HG02885 (cell line): Measurements from ENCODE around the gene DTX1.

ENCODE experiments used
- ATAC-seq: cut with Tn5 transposase; IDR thresholded peaks from one replicate; pipeline ENCODE4 v1.9.1; 2021; ENCODE audit warnings: mild to moderate bottlenecking; ENCODE audit not compliant: unreplicated experiment, poor library complexity

The DTX1 gene

GRCh38 chr12:113056631-113057488 is at the start of gene DTX1:
DTX1 (plus strand) TSS chr12:113056730; CDS start chr12:113058193, 1,463 bp downstream.
- ATAC-seq: no peak

GRCh38 chr12:113007166-113007565 is 49.4 kb upstream of the DTX1 start:
- ATAC-seq: no peak

- ATAC-seq: no peak
These were observed 45.8 kb upstream of the DTX1 start for GRCh38 chr12:113010701-113011100.

GRCh38 chr12:113014565-113014964 is 42.0 kb upstream of the DTX1 start:
- no peak for ATAC-seq

GRCh38 chr12:113016796-113017195 is 39.7 kb upstream of the DTX1 start:
- ATAC-seq: no peak

- ATAC-seq: no peak
These were observed 37.5 kb upstream of the DTX1 start for GRCh38 chr12:113019025-113019424.

GRCh38 chr12:113021500-113021899 is 35.0 kb upstream of the DTX1 start:
- no peak for ATAC-seq

GRCh38 chr12:113022563-113023297 is 33.8 kb upstream of the DTX1 start:
- no peak for ATAC-seq

GRCh38 chr12:113027726-113028125 is 28.8 kb upstream of the DTX1 start:
- ATAC-seq: no peak

GRCh38 chr12:113030875-113031525 is 25.5 kb upstream of the DTX1 start:
- ATAC-seq: no peak

- no peak for ATAC-seq
These were observed 16.6 kb upstream of the DTX1 start for GRCh38 chr12:113039911-113040445.

GRCh38 chr12:113040722-113041171 is 15.8 kb upstream of the DTX1 start:
- no peak for ATAC-seq

GRCh38 chr12:113041560-113041959 is 15.0 kb upstream of the DTX1 start:
- ATAC-seq: no peak

- no peak for ATAC-seq
These were observed 13.3 kb upstream of the DTX1 start for GRCh38 chr12:113043240-113043639.

GRCh38 chr12:113044516-113044915 is 12.0 kb upstream of the DTX1 start:
- ATAC-seq: no peak

- peak; percentile 44 for ATAC-seq
These were observed 7.8 kb upstream of the DTX1 start for GRCh38 chr12:113048716-113049127.

- no peak for ATAC-seq
These were observed 6.4 kb upstream of the DTX1 start for GRCh38 chr12:113049976-113050742.

GRCh38 chr12:113050795-113051194 is 5.7 kb upstream of the DTX1 start:
- no peak for ATAC-seq

- ATAC-seq: no peak
These were observed 4.8 kb upstream of the DTX1 start for GRCh38 chr12:113051759-113052158.

GRCh38 chr12:113052326-113052725 is 4.2 kb upstream of the DTX1 start:
- ATAC-seq: no peak
